GM19025 (cell line): ENCODE results near the gene AKAP6.

Source experiments
- ATAC-seq: cut with Tn5 transposase; IDR thresholded peaks from one replicate; pipeline ENCODE4 v1.9.1; 2021; ENCODE audit warnings: mild to moderate bottlenecking, low read depth, moderate library complexity; ENCODE audit not compliant: unreplicated experiment

The AKAP6 gene

GRCh38 chr14:32404784-32405573 lies 75.9 kb downstream of the AKAP6 start:
- no peak for ATAC-seq

- ATAC-seq: no peak
Observed at GRCh38 chr14:32405856-32406255, 76.8 kb downstream of the AKAP6 start.

GRCh38 chr14:32407130-32407529 lies 78.0 kb downstream of the AKAP6 start:
- ATAC-seq: no peak

- no peak for ATAC-seq
Observed at GRCh38 chr14:32408018-32408417, 78.9 kb downstream of the AKAP6 start.

GRCh38 chr14:32412103-32412502 lies 83.0 kb downstream of the AKAP6 start:
- no peak for ATAC-seq

- ATAC-seq: no peak
Observed at GRCh38 chr14:32412532-32412931, 83.4 kb downstream of the AKAP6 start.

- no peak for ATAC-seq
Observed at GRCh38 chr14:32413967-32414640, 85.0 kb downstream of the AKAP6 start.

GRCh38 chr14:32414808-32415255 lies 85.7 kb downstream of the AKAP6 start:
- ATAC-seq: no peak

- no peak for ATAC-seq
Observed at GRCh38 chr14:32417956-32418552, 89.0 kb downstream of the AKAP6 start.

GRCh38 chr14:32419429-32419828 lies 90.3 kb downstream of the AKAP6 start:
- ATAC-seq: no peak

- no peak for ATAC-seq
Observed at GRCh38 chr14:32421781-32422180, 92.7 kb downstream of the AKAP6 start.

- no peak for ATAC-seq
Observed at GRCh38 chr14:32422440-32422839, 93.3 kb downstream of the AKAP6 start.

GRCh38 chr14:32426028-32426427 lies 96.9 kb downstream of the AKAP6 start:
- no peak for ATAC-seq

GRCh38 chr14:32426586-32427388 lies 97.7 kb downstream of the AKAP6 start:
- no peak for ATAC-seq

- no peak for ATAC-seq
Observed at GRCh38 chr14:32427726-32428528, 98.8 kb downstream of the AKAP6 start.

- no peak for ATAC-seq
Observed at GRCh38 chr14:32428875-32429274, 99.8 kb downstream of the AKAP6 start.

- no peak for ATAC-seq
Observed at GRCh38 chr14:32430326-32430725, 101.2 kb downstream of the AKAP6 start.

- ATAC-seq: no peak
Observed at GRCh38 chr14:32432813-32433538, 103.9 kb downstream of the AKAP6 start.

GRCh38 chr14:32434180-32434579 lies 105.1 kb downstream of the AKAP6 start:
- ATAC-seq: no peak
